ENCODE data around the gene GLRX3. TPM values are rescaled to one million over a fixed set of nuclear protein-coding genes. Genes with fewer than 3 reads are reported as not detected.

GLRX3 gene
- total and polyA plus RNA-seq, 2 donors (not counting 3 experiments of a cell fraction or from before 2014, with no cell fraction given) = 71.6 to 132 TPM

DNA sequence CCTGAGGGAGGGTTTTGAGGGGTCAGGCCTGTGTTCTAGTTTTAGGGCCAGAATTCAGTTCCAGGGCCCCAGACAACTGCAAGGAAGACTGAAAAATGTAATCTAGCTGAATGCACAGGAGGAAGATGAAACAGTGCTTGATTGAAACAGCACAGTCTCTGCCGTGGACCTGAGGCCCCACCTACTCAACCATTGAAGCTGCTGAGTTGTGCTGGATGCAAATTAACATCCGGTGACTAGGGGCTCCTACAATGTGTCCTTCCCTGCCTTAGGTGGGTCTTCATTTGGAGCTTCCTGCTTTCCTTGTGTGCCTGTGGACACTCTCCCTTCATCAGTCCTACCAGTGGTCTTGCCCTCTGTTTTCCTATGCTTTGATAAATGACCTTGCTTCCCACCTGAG, 5.7 kb downstream of the GLRX3 start:
- no peaks in the 10 kb centered on the region for H3K9me1 ChIP-seq (replicated peaks; ENCODE audit: control insufficient read depth, extremely low read depth, insufficient read depth, low read length)
- H3K4me1 ChIP-seq (ENCODE audit: control insufficient read depth, extremely low read depth, insufficient read depth, low read length) = peaks cover 16% of the 10 kb centered on the region
- DNase-seq (ENCODE audit: low read depth, low spot score) (no peak), FAIRE-seq (no peak)
- no peak overlapping the region for H3K27ac ChIP-seq (ENCODE audit: insufficient read depth, low read depth, low read length)
- peaks cover 8 to 11% of the 10 kb centered on the region in 2 experiments for H3K36me3 ChIP-seq (ENCODE audit: control insufficient read depth in 2 of 2, extremely low read depth in 1 of 2, insufficient read depth in 2 of 2, low read length in 2 of 2)
- no peak overlapping the region for H2AFZ ChIP-seq (ENCODE audit: low read depth, low read length)
- no TSS peak for BruUV-seq (replicated peaks)
- no peaks in the 10 kb centered on the region for H3K9me3 ChIP-seq (replicated peaks; ENCODE audit: control insufficient read depth, insufficient read depth, low read length)
- TF ChIP-seq MAX (IDR thresholded peaks at IDR 0.05; ENCODE audit: insufficient read depth, insufficient read length) (no peak), EZH2 (IDR thresholded peaks at IDR 0.05; ENCODE audit: borderline replicate concordance, low read depth, low read length, severe bottlenecking) (no peak), MYC (IDR thresholded peaks at IDR 0.05; ENCODE audit: low read depth, low read length) (no peak), JUN (IDR thresholded peaks at IDR 0.05; ENCODE audit: borderline replicate concordance, insufficient read depth, insufficient read length, low read depth) (no peak), FOS (IDR thresholded peaks at IDR 0.05; ENCODE audit: borderline replicate concordance, insufficient read depth, low read length) (no peak), GATA2 (IDR thresholded peaks at IDR 0.05; ENCODE audit: insufficient read depth, insufficient read length, low read depth, low read length) (no peak), CTCF (IDR thresholded peaks at IDR 0.05; ENCODE audit: extremely low read depth in 1 of 2, insufficient read depth in 1 of 2, low read depth in 1 of 2, low read length in 2 of 2) (no peak), POLR2A (IDR thresholded peaks at IDR 0.05; ENCODE audit: low read depth, low read length) (no peak), POLR2AphosphoS5 (IDR thresholded peaks at IDR 0.05; ENCODE audit: insufficient read depth, low read depth, low read length) (no peak)
- ChIA-PET CTCF (interaction anchor here (0.6 to 1.3 kb wide), 2 partner anchors 32 to 1099 kb away, joined by 3 to 8 read pairs; no protein-coding TSS in a partner anchor), POLR2A (interaction anchor here (1.2 kb wide), 1 partner anchor 31 kb away, joined by 5 read pairs; the partner anchor contains the start of gene C10orf143)
- no peak overlapping the region for H3K4me3 ChIP-seq (replicated peaks in 1 of 3; ENCODE audit: insufficient read depth in 1 of 3, low read depth in 1 of 3, low read length in 3 of 3)
- dilution Hi-C loops (cut with MboI; ENCODE audit: extremely low pct_ligation_motif_present, low sequenced_read_pairs) = no loop called here
- intact Hi-C loops (cut with micrococcal nuclease) = no loop called here
- H3K9ac ChIP-seq (replicated peaks; ENCODE audit: extremely low read depth, insufficient read depth, low read length) = no peak overlapping the region
- H4K20me1 ChIP-seq (replicated peaks; ENCODE audit: control insufficient read depth, extremely low read depth, insufficient read depth, low read length) = peaks cover 4% of the 10 kb centered on the region
- H3K27me3 ChIP-seq (ENCODE audit: control insufficient read depth in 2 of 2, insufficient read depth in 2 of 2, low read length in 2 of 2) = no peaks in the 10 kb centered on the region
- no peak overlapping the region for H3K4me2 ChIP-seq (ENCODE audit: insufficient read depth, low read length)
- peaks cover 95% of the 10 kb centered on the region for H3K79me2 ChIP-seq (ENCODE audit: control insufficient read depth, insufficient read depth, low read length)

Measured in endothelial cell of umbilical vein (primary cell).